ENCODE measurements around the gene KLF15. TPM values are rescaled to one million over a fixed set of nuclear protein-coding genes. Genes with fewer than 3 reads are reported as not detected.

Gene KLF15
- total and polyA plus RNA-seq, 2 of the 8 experiments (the other 6 are each of a cell fraction or from before 2014, with no cell fraction given): 15.7 to 19.5 TPM

DNA sequence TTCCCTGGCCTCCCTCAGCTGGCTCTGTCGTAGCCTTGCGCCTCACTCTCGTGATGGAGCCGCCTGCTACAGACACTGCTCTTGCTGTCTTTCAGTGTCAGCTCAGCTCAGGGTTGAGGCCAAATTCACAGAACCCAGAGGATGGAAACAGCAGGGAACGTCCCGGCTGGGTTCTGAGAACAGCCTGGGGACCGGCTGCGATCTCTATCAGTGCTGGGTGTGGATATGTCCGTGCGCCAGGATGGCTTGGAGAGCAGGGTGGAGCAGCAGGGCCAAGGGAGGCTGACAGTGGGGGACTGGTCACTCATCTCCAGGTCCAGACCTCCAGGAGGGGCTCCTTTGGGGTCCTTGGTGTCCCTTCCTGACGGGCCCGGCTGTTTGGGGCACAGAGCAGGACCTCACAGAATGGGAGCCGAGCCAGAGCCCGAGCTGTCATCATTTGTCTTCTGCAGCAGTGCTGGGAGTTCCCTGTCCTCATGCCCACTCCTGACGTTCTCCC lies 18.4 kb downstream of the KLF15 start:
- no peak overlapping the region for H3K9ac ChIP-seq (replicated peaks in 1 of 4; ENCODE audit: extremely low read depth in 1 of 4, low read depth in 3 of 4, low read length in 3 of 4)
- FAIRE-seq (no peak), DNase-seq (ENCODE audit: low read depth in 1 of 2, low spot score in 2 of 2) (peak in 1 of 2 experiments; percentile 39)
- H3K79me1 ChIP-seq (ENCODE audit: low read depth, low read length): no peaks in the 10 kb centered on the region; the same call in 1 of the 2 replicates
- no peak overlapping the region for H3K4me2 ChIP-seq (ENCODE audit: insufficient read depth in 1 of 2, low read depth in 2 of 2, low read length in 2 of 2)
- no peaks in the 10 kb centered on the region for H3K79me2 ChIP-seq (ENCODE audit: control insufficient read depth in 1 of 2, insufficient read depth in 2 of 2, low read length in 2 of 2)
- H3K23me2 ChIP-seq (ENCODE audit: low read depth, low read length): no peaks in the 10 kb centered on the region
- no peak overlapping the region for H3K18ac ChIP-seq (ENCODE audit: extremely low read depth, low read length)
- H2BK12ac ChIP-seq (ENCODE audit: low read depth, low read length): no peak overlapping the region
- no peak overlapping the region for H4K8ac ChIP-seq (ENCODE audit: extremely low read depth, insufficient read depth, low read length)
- no peak overlapping the region for H3K27ac ChIP-seq (ENCODE audit: low read depth, low read length)
- H3K4me1 ChIP-seq (replicated peaks in 1 of 4; ENCODE audit: control insufficient read depth in 3 of 4, insufficient read depth in 4 of 4, low read length in 3 of 4): peaks cover 0 to 5% (median 3%) of the 10 kb centered on the region in 4 experiments; a peak in 3 of 7 replicates
- no peak overlapping the region for H2BK15ac ChIP-seq (ENCODE audit: low read length)
- WGBS, 2 experiments (ENCODE audit: extremely low coverage in 1 of 2, insufficient coverage in 1 of 2, insufficient read length in 1 of 2, insufficient replicate concordance in 2 of 2, low coverage in 1 of 2, low lambda C conversion rate in 2 of 2, missing lambda C conversion rate in 1 of 2): 90% methylated on average over 15 of the region's 15 CpGs; no CpG with 5 or more reads in 1 of the 2 experiments
- TF ChIP-seq POLR2A (IDR thresholded peaks at IDR 0.05; ENCODE audit: control extremely low read depth in 1 of 2, low read depth in 2 of 2, low read length in 2 of 2): no peak
- no peak overlapping the region for H2BK120ac ChIP-seq (replicated peaks; ENCODE audit: low read depth, low read length)
- H3K56ac ChIP-seq (replicated peaks; ENCODE audit: insufficient read length, low read depth, low read length): no peak overlapping the region
- ChIA-PET POLR2A (ENCODE audit: partially characterized antibody) (interaction anchor here (0.6 to 1.3 kb wide), 2 partner anchors 71 to 339 kb away, joined by 3 read pairs; no protein-coding TSS in a partner anchor), CTCF (ENCODE audit: partially characterized antibody) (interaction anchor here (1.0 to 1.5 kb wide), 4 partner anchors 8 to 205 kb away, joined by 3 to 6 read pairs (median 4); no protein-coding TSS in a partner anchor)
- peaks cover 0 to 3% of the 10 kb centered on the region in 2 experiments for H4K20me1 ChIP-seq (replicated peaks in 1 of 2; ENCODE audit: control insufficient read depth in 1 of 2, insufficient read depth in 2 of 2, low read length in 2 of 2)
- H4K5ac ChIP-seq (ENCODE audit: insufficient read length, low read depth, low read length): no peak overlapping the region
- H3K14ac ChIP-seq (ENCODE audit: insufficient read length): no peak overlapping the region
- no peak overlapping the region for H3K4ac ChIP-seq (replicated peaks; ENCODE audit: insufficient read length, low read depth, low read length)
- H3K23ac ChIP-seq (ENCODE audit: insufficient read length): no peak overlapping the region
- H3K4me3 ChIP-seq (ENCODE audit: extremely low read depth in 1 of 4, insufficient read depth in 2 of 4, low read depth in 3 of 4, low read length in 4 of 4): no peak overlapping the region
- H3K9me3 ChIP-seq (ENCODE audit: insufficient read depth in 2 of 2, low read depth in 1 of 2, low read length in 1 of 2): no peaks in the 10 kb centered on the region
- H3K36me3 ChIP-seq (ENCODE audit: control insufficient read depth in 2 of 4, insufficient read depth in 4 of 4, low read length in 3 of 4): no peaks in the 10 kb centered on the region
- H4K91ac ChIP-seq (replicated peaks; ENCODE audit: insufficient read length, low read length): no peak overlapping the region
- no peak overlapping the region for H2BK20ac ChIP-seq (ENCODE audit: low read length)
- H2AFZ ChIP-seq (ENCODE audit: low read length): no peak overlapping the region
- no peak overlapping the region for H2BK5ac ChIP-seq (ENCODE audit: low read depth, low read length)
- no peaks in the 10 kb centered on the region for H3K27me3 ChIP-seq (replicated peaks in 1 of 4; ENCODE audit: control insufficient read depth in 3 of 4, extremely low read depth in 1 of 4, insufficient read depth in 3 of 4, low read length in 3 of 4)
- no peak overlapping the region for H2AK5ac ChIP-seq (ENCODE audit: low read depth, low read length)

Measured in H1 (cell line).